ENCODE results near the gene TRIM43B.
"Not testable (repeated sequence)": the region's sequence is repeated elsewhere in the genome, so short reads cannot be mapped to it uniquely, and the experiment has no call there.

The TRIM43B gene

GRCh38 chr2:95484654-95485053 is at the start of gene TRIM43B:
TSS of gene TRIM43B (minus strand) at chr2:95484754. CDS start at chr2:95482714, 2,040 bp downstream.
- DNase-seq = not testable (repeated sequence)

- DNase-seq = no peak
Observed at GRCh38 chr2:95531254-95531771, 46.8 kb upstream of the TRIM43B start.

GRCh38 chr2:95530734-95531133 is 46.2 kb upstream of the TRIM43B start:
- DNase-seq = no peak

DNA sequence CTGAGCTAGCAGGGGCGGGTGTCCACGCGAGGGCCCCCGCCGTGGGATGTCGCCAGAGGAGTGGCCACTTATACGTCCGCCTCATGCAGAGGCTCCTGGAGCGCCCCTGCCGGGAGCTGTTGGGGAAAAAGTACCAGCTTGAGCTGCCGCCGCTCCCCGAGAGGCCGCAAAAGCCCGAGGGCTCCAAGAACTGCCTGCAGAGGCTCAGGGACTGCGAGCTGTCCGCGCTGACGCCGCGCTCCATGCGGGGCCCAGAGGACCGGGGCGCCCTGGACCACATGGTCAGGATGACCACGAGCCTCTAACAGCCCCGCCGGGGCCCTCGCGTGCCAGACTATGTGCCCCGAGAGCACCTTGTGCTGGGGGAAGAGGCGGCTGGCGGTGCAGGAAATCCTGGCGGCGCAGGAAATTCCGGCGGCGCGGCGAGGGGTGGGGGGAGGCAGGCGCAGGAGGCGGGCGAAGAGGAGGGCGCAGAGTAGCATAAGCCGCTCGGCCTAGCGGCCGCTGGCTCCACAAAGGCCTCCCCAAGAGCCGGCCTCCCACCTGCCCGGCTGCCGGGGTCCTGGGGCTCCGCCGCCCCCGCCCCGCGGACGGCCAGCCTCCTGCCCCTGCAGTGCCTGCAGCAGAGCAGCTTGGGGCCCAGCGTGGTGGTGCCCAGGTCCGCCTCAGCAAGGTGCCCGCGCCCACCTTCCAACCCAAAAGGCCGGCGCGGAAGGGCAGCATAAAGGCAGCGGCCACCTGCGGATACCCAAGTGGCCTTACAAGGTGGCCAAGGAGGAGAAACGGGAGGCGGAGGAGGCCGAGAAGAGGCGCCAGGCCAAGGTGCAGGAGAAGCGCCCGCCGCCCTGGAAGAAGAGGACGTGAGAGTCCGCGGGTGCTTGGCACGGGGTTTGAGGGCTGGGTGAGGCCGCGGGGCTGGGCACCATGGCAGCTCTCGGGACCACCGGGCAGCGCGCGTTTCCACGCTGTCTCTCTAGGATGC is 42.1 kb upstream of the TRIM43B start:
- DNase-seq = no peak

- no peak for DNase-seq
Observed at GRCh38 chr2:95525294-95526035, 40.9 kb upstream of the TRIM43B start.

- DNase-seq = no peak
Observed at GRCh38 chr2:95524195-95524594, 39.6 kb upstream of the TRIM43B start.

- no peak for DNase-seq
Observed at GRCh38 chr2:95514718-95515117, 30.2 kb upstream of the TRIM43B start.

DNA sequence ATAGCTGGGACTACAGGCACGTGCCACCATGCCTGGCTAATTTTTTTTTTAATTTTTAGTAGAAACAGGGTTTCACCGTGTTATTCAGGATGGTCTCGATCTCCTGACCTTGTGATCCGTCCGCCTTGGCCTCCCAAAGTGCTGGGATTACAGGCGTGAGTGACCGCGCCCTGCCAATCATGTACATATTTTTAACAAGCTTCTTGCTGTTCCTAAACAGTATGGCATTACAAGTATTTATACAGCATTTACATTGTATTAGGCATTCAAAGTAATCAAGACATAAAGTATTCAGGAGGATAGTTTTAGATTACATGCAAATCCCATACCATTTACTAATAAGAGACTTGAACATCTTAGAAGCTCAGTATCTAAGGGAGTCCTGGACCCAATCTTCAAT is 29.7 kb upstream of the TRIM43B start:
- not testable (repeated sequence) for DNase-seq

DNA sequence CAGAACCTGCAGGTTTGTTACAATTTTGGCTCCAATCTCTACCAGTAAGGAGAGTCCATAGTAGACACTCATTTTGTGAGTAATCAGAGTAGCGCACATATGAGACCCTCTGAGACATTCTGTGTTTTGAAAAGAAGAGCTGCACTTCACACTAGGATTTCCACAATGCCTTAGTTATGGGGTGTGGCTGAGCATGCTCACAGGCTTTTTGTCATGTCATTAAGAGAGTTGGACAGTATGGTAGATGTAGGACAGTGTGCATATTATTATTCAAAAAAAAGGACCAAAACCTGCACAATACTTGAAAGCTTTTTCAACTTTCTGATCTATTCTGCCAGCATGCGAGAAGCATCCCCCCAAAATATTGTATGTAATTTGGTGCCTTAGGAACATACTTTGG is 24.9 kb upstream of the TRIM43B start:
- no peak for DNase-seq

- DNase-seq = no peak
Observed at GRCh38 chr2:95505222-95505621, 20.7 kb upstream of the TRIM43B start.

DNA sequence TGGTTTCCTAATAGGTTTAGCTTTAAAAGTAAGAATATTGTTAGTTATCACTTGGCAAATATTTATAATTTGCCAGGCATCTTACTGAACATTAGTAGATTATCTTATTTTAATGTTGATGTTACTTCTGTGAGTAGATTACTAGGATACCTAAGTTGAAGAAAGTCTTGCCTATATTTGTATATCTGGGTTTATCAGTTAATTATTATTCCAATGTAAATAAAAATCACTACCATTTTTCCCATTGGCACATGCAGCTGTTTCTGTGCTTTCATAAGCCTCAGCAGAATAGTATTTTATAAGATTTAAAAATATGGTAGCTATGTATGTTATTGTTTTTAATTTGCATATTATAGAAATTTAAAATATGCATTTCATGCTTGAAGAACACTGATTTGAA is 16.3 kb upstream of the TRIM43B start:
- no peak for DNase-seq

- DNase-seq = not testable (repeated sequence)
Observed at GRCh38 chr2:95492076-95492475, 7.5 kb upstream of the TRIM43B start.

DNA sequence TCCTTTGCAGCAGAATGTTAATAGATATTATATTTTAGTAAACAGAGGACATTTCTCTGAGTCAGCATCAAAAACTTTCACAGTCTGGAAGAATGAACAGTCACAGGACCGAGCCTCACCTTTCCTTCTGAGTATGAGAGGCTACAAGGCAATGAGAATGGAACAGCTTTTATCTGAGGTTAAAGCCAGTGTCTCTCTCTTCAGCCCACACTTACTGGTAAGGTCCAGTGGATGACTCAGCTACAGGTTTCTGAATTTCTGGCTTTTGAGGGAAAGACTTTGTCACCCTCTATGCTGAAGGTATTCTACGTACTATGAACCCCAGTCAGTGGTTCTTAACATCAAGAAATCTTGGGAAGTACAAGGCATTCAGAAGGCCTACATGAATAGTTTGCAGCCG is 9.5 kb downstream of the TRIM43B start:
- DNase-seq = not testable (repeated sequence)

DNA sequence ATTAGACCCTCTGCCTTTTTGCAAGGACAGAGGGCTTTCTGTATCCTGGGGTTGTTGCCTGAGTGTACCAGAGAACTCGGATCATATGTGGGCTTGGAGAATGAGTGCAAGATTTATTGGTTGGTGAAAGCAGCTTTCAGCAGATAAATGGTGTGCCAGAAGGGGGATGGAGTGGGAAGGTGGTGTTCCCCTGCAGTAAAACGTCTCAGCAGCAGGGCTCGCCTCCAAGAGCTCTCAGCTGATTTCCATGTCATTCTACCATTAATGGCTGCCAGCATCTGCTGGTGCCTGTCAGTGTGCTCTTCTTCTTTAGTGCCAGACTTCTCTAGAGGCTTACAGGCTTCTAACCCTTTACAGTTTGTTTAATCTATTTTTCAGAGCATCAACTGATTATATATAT is 16.6 kb downstream of the TRIM43B start:
- not testable (repeated sequence) for DNase-seq

GRCh38 chr2:95466572-95466971 is 18.0 kb downstream of the TRIM43B start:
- DNase-seq = not testable (repeated sequence)

DNA sequence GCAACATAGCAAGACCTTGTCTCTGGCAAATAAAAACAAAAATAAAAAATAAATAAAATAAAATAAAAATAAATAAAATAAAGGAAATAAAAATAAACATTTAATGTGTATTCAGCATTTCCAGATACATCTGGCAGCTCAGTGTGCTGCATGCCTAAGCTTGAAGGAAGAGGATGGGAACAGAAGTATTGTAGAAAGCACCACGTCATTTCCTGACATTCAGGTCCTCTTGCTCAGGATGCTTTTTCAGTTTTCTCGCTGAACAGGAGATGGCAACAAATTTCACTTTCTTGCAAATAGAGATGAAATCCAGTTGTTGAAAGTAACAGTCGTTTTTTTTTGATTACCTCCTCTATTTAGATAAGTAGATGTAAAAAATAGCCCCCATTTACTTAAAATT is 21.3 kb downstream of the TRIM43B start:
- DNase-seq = not testable (repeated sequence)

DNA sequence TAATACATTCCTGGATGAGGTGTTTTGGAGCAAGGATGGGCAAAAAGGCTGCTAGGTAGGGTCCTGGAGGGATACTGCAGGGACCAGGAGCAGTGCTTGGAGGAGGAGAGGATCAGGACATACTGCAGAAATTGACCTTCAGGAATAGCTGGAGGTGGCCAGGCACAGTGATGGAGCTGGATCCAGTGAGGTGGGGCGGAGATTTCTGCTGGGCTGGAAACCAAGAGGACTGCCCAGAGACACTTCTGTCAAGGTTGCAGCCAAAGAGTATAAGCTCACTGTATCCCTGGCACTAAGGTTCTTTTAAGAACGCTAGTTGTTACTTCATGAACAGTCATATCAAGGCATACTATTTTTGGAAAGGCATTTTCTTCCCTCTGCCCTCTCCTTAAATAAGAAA is 39.2 kb downstream of the TRIM43B start:
- not testable (repeated sequence) for DNase-seq

- not testable (repeated sequence) for DNase-seq
Observed at GRCh38 chr2:95442474-95443099, 42.0 kb downstream of the TRIM43B start.

DNA sequence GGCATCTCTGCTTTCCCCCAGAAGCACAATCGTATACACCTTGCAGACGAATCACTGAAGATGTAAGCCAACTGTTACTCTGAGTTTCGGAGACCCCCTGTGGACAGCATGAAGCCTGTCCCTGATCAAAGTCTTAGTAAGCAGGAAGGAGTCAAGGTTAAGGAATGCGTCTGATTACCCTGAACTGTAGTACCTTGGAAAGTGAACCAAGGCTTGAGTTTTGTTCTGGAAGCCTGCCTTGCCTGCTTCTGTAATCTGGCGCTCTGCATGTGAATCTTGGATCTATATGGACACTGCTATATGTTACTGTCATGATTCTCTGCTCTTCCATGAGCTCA is 48.7 kb downstream of the TRIM43B start:
- not testable (repeated sequence) for DNase-seq

DNA sequence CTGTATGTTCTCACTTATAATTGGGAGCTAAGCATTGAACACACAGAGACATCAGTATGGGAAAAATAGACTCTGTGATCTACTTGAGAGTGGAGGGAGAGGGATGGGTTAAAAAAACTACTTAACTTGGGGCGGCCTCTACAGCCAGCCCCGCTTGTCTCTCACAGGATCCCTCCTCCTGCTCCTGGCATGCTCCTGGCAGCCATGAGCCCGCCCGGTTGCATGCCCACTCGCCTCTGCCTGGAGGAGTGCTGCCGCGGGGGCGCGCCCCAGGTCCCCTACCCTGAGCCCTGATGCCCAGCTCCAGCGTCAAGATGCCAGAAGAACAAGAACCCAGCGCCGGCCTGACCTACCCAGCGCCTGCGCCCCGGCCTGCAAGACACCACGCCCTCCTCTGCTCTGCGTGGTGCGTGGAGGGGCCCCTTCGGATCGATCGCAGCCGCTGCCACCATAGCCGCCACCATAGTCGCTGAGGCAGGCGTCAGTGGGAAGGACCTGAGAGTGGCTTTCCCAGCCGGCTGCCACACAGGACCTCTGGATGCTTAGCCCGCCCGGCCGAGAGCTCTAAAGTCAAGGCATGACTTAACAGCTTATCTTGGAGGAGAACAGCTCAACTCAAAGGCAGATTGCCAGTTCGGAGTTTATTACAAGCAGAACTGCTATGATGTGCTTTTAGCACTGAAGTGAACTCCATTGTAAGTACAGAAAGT is 49.2 kb downstream of the TRIM43B start:
- DNase-seq = not testable (repeated sequence)

DNA sequence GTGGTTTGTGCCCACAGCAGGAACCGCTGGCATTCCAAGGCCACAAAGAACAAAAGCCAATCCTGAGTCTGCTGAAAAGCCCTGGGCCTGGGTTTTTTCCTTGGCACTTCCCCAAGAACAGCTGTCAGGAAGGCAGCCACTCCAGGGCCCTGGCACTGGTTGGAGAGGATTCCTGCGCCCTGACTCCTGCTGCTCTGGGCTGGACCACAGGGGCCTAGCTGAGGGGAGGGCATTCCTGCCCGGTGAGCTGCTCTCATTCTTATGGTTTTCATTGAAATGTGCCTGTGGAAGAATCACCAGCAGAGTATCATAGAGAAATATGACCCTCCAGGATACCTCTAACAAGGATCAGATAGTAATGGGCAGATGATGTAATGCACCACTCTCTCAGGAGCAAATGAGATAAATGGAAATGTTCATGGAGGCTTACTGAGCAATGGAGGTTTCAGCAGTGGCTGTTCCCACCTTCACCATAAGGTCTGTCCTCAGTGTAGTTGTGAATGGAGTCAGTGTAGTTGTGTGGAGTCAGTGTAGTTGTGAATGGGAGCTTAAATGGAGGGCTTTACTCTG is 50.0 kb downstream of the TRIM43B start:
- DNase-seq = not testable (repeated sequence)

DNA sequence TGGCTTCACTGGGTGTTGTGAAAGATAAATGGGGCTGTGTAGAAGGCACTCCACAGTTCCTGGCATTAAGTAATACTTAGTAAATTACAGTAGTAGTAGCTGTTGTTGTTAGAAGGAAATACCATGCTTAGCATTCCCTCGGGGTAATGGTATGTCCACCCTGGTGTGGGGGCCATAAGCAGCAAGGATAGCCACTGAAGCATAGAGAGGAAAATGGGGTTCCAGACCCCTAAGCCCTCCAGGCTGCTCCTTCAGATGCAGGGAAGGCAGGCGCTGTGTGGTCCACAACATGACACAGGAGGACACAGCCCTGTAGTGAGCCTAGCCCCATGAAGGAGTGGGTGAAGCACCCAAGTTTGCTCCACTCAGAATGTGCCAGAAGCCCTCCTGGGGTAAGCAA is 50.6 kb downstream of the TRIM43B start:
- not testable (repeated sequence) for DNase-seq
